ENCODE data around the gene SCN10A. TPM values are rescaled to one million over a fixed set of nuclear protein-coding genes. Genes with fewer than 3 reads are reported as not detected.

SCN10A gene
- total and polyA plus RNA-seq, 2 experiments from 2014 or later, result 0.03 TPM; not detected in 1

- H3K4me3 ChIP-seq, result no peak overlapping the region
- 0 out of 2 replicates have a peak, but pooled peaks cover 3% of the 10 kb centered on the region for H4K20me1 ChIP-seq (replicated peaks; ENCODE audit: insufficient read depth)
- H3K36me3 Mint-ChIP-seq (ENCODE audit: low read depth), result no peaks in the 10 kb centered on the region
- no peaks in the 10 kb centered on the region for H3K9me2 ChIP-seq (ENCODE audit: insufficient read depth)
- H3K4me2 ChIP-seq, result no peak overlapping the region
- ATAC-seq, result no peak
- H3K27ac ChIP-seq (ENCODE audit: low read depth), result no peak overlapping the region
- H2AFZ ChIP-seq, result no peak overlapping the region
- 0 out of 2 replicates have a peak, but pooled peaks cover 6% of the 10 kb centered on the region for H3K4me1 ChIP-seq (ENCODE audit: insufficient read depth)
- H3K36me3 ChIP-seq (ENCODE audit: insufficient read depth), result no peaks in the 10 kb centered on the region
- H3K9me3 Mint-ChIP-seq, result no peaks in the 10 kb centered on the region
- DNase-seq (ENCODE audit: low spot score), result no peak
- H3K27ac Mint-ChIP-seq, result no peak overlapping the region
- peaks cover 8% of the 10 kb centered on the region; the same call in 2 of the 3 replicates for H3K4me1 Mint-ChIP-seq
- no peak for TF ChIP-seq ETS1 (IDR thresholded peaks at IDR 0.05)
- H3K79me2 ChIP-seq (replicated peaks; ENCODE audit: insufficient read depth), result no peaks in the 10 kb centered on the region
- no peaks in the 10 kb centered on the region for H3F3A ChIP-seq (replicated peaks; ENCODE audit: low read depth)
- H3K4me3 Mint-ChIP-seq, result no peak overlapping the region
- H3K27me3 ChIP-seq (ENCODE audit: insufficient read depth), result no peaks in the 10 kb centered on the region
- peaks cover 10% of the 10 kb centered on the region for H3K27me3 Mint-ChIP-seq (ENCODE audit: insufficient read depth, low read depth, poor library complexity)
These were observed 73.5 kb downstream of the SCN10A start for GRCh38 chr3:38742550-38742949.

- H3K4me1 ChIP-seq (ENCODE audit: insufficient read depth), result 0 out of 2 replicates have a peak, but pooled peaks cover 6% of the 10 kb centered on the region
- DNase-seq (ENCODE audit: low spot score) (no peak), ATAC-seq (no peak)
- H3K36me3 Mint-ChIP-seq (ENCODE audit: low read depth), result no peaks in the 10 kb centered on the region
- H3K9me3 Mint-ChIP-seq, result no peaks in the 10 kb centered on the region
- H3K9me2 ChIP-seq (ENCODE audit: insufficient read depth), result no peaks in the 10 kb centered on the region
- H4K20me1 ChIP-seq (replicated peaks; ENCODE audit: insufficient read depth), result 0 out of 2 replicates have a peak, but pooled peaks cover 2% of the 10 kb centered on the region
- H3K36me3 ChIP-seq (ENCODE audit: insufficient read depth), result no peaks in the 10 kb centered on the region
- H3K27ac Mint-ChIP-seq, result no peak overlapping the region
- no peak overlapping the region for H3K27ac ChIP-seq (ENCODE audit: low read depth)
- H3K4me3 ChIP-seq, result no peak overlapping the region
- TF ChIP-seq ZNF331 (CRISPR knock-in tag; IDR thresholded peaks at IDR 0.05; ENCODE audit: low read depth) (no peak), JUNB (IDR thresholded peaks at IDR 0.05; ENCODE audit: unreplicated experiment) (no peak), STAT1 (IDR thresholded peaks at IDR 0.05; ENCODE audit: unreplicated experiment) (no peak), EZH2phosphoT487 (IDR thresholded peaks at IDR 0.05; ENCODE audit: unreplicated experiment) (no peak)
- peaks cover 8% of the 10 kb centered on the region for H3K4me1 Mint-ChIP-seq
- H2AFZ ChIP-seq, result no peak overlapping the region
- H3K79me2 ChIP-seq (replicated peaks; ENCODE audit: insufficient read depth), result no peaks in the 10 kb centered on the region
- H3K27me3 ChIP-seq (ENCODE audit: insufficient read depth), result no peaks in the 10 kb centered on the region
- no peak overlapping the region for H3K4me3 Mint-ChIP-seq
- peaks cover 13% of the 10 kb centered on the region for H3K27me3 Mint-ChIP-seq (ENCODE audit: insufficient read depth, low read depth, poor library complexity)
- H3F3A ChIP-seq (replicated peaks; ENCODE audit: low read depth), result no peaks in the 10 kb centered on the region
- no peak overlapping the region for H3K4me2 ChIP-seq
These were observed 75.5 kb downstream of the SCN10A start for GRCh38 chr3:38740537-38740936.

GRCh38 chr3:38739931-38740330, 76.1 kb downstream of the SCN10A start:
- no peaks in the 10 kb centered on the region for H4K20me1 ChIP-seq (replicated peaks; ENCODE audit: insufficient read depth)
- H3K4me3 ChIP-seq, result no peak overlapping the region
- H3K4me2 ChIP-seq, result no peak overlapping the region
- no peaks in the 10 kb centered on the region for H3F3A ChIP-seq (replicated peaks; ENCODE audit: low read depth)
- no peaks in the 10 kb centered on the region for H3K27me3 ChIP-seq (ENCODE audit: insufficient read depth)
- H3K9me2 ChIP-seq (ENCODE audit: insufficient read depth), result no peaks in the 10 kb centered on the region
- Mint-ChIP-seq H3K4me1 (peaks cover 8% of the 10 kb centered on the region), H3K27me3 (ENCODE audit: insufficient read depth, low read depth, poor library complexity) (peaks cover 13% of the 10 kb centered on the region), H3K9me3 (no peaks in the 10 kb centered on the region), H3K36me3 (ENCODE audit: low read depth) (no peaks in the 10 kb centered on the region), H3K4me3 (no peak overlapping the region), H3K27ac (no peak overlapping the region)
- no peak overlapping the region for H2AFZ ChIP-seq
- H3K79me2 ChIP-seq (replicated peaks; ENCODE audit: insufficient read depth), result no peaks in the 10 kb centered on the region
- H3K4me1 ChIP-seq (ENCODE audit: insufficient read depth), result 0 out of 2 replicates have a peak, but pooled peaks cover 6% of the 10 kb centered on the region
- DNase-seq (ENCODE audit: low spot score), result no peak
- no peaks in the 10 kb centered on the region for H3K36me3 ChIP-seq (ENCODE audit: insufficient read depth)
- H3K27ac ChIP-seq (ENCODE audit: low read depth), result no peak overlapping the region
- no peak for ATAC-seq
- TF ChIP-seq ZNF331 (CRISPR knock-in tag; IDR thresholded peaks at IDR 0.05; ENCODE audit: low read depth) (no peak), ETS1 (IDR thresholded peaks at IDR 0.05) (no peak), CTCF (conservative IDR thresholded peaks at IDR 0.05; ENCODE audit: low read depth in 2 of 2) (no peak), STAT1 (IDR thresholded peaks at IDR 0.05; ENCODE audit: unreplicated experiment) (no peak), REST (IDR thresholded peaks at IDR 0.05; ENCODE audit: unreplicated experiment) (no peak), EZH2 (IDR thresholded peaks at IDR 0.05; ENCODE audit: low read depth, unreplicated experiment) (no peak)
